Hepatocyte (in vitro differentiated cells): ENCODE results near the gene UCP3.

ENCODE experiments used
- EZH2 ChIP-seq: fragments of 200-600 bp; sonication (generic); IDR thresholded peaks from 2 replicates; pipeline ENCODE4 v1.6.1; 2016; ENCODE audit warnings: antibody characterized with exemption, mild to moderate bottlenecking, borderline replicate concordance
- TF ChIP-seq, protein P1 (sequence below): fragments of 200-600 bp; sonication (generic); IDR thresholded peaks from 2 replicates; pipeline ENCODE4 v1.5.1; 2016; ENCODE audit warnings: antibody characterized with exemption, mild to moderate bottlenecking; ENCODE audit not compliant: poor library complexity

DNA sequence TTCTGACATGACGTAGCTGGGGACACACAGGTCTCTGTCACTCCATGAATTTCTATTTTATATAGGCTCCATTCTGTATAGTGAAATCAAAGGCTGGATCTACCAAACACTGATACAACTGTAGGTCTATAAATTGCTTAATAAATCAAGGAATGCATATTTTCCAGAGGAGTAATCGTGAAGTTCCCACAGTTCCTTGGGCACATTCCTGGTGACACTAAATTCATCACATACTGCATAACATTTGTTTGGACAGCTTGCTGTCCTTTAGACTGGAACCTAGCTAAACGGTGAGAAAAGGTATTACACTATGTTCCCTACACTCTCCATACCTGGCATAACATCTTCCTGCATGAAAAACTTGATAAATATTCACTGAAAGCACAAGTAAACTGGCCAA is 41.6 kb upstream of the UCP3 start:
- TF ChIP-seq, protein P1, sequence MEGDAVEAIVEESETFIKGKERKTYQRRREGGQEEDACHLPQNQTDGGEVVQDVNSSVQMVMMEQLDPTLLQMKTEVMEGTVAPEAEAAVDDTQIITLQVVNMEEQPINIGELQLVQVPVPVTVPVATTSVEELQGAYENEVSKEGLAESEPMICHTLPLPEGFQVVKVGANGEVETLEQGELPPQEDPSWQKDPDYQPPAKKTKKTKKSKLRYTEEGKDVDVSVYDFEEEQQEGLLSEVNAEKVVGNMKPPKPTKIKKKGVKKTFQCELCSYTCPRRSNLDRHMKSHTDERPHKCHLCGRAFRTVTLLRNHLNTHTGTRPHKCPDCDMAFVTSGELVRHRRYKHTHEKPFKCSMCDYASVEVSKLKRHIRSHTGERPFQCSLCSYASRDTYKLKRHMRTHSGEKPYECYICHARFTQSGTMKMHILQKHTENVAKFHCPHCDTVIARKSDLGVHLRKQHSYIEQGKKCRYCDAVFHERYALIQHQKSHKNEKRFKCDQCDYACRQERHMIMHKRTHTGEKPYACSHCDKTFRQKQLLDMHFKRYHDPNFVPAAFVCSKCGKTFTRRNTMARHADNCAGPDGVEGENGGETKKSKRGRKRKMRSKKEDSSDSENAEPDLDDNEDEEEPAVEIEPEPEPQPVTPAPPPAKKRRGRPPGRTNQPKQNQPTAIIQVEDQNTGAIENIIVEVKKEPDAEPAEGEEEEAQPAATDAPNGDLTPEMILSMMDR: no peak
- TF ChIP-seq EZH2: no peak
